NT2/D1 (cell line): ENCODE measurements around the gene PPM1L.

Experiments
- SUZ12 ChIP-seq: IDR thresholded peaks from 2 replicates; pipeline ENCODE4 v1.6.1; 2011; ENCODE audit not compliant: insufficient read length, insufficient read depth; ENCODE audit errors: extremely low read depth
- ZNF274 ChIP-seq: IDR thresholded peaks from 2 replicates; pipeline ENCODE4 v1.6.1; 2011; ENCODE audit warnings: mild to moderate bottlenecking, low read depth, low read length

DNA sequence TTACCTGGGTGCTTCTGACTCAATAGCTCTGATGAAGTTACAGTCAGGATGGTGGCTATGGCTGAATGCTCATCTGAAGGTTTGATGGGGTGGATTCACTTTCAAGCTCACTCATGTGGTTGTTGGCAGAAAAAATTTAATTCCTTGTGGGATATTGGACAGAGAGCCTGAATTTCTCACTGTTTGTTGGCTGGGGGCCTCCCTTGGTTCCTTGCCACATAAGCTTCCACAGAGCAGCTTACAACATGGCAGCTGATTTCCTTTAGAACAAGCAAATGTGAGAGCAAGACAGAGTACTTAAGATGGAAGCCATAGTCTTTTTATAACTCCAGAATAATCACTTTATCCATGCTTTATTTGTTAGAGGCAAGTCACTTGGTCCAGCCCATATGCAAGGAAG is 150.6 kb downstream of the PPM1L start:
- TF ChIP-seq ZNF274 (no peak), SUZ12 (no peak)
